ENCODE data around the gene NFYC. TPM values are rescaled to one million over a fixed set of nuclear protein-coding genes. Genes with fewer than 3 reads are reported as not detected.

NFYC gene
- total RNA-seq, 1 experiment from 2014 or later: 63.3 TPM

DNA sequence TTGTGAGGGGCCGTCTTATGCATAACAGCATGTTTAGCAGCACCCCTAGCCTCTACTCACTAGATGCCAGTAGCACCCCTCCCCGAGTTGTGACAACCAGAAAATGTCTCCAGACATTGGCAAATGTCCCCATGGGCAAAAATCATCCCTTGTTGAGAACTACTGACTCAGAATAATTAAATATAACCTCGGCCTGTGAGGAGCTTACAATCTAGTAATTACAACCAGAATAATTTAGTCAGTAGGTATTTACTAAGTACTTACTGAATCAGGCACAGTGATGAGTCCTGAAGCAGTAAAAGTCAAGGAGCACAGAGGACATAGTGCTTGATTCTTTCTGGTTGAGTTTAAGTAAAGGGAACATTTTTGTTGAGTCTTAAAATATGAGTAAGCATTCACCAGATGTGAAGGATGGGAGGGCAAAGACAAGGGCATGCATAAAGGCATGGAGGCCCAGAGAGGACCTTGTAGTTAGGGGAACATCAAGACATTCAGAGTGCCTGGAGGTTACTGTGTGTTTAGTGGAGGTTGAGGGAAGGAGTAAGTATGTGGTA, 48.0 kb downstream of the NFYC start:
- H3K9ac ChIP-seq (ENCODE audit: low read length): no peak overlapping the region
- no peaks in the 10 kb centered on the region for H3K9me3 ChIP-seq (ENCODE audit: control insufficient read depth in 1 of 2, insufficient read depth in 1 of 2, low read depth in 1 of 2, low read length in 2 of 2)
- CTCF ChIA-PET: no interaction called here
- TF ChIP-seq TCF7L2 (IDR thresholded peaks at IDR 0.05; ENCODE audit: borderline replicate concordance, extremely low read depth, insufficient read depth, insufficient read length) (no peak), POLR2AphosphoS5 (IDR thresholded peaks at IDR 0.05; ENCODE audit: low read depth, low read length) (no peak), EZH2 (IDR thresholded peaks at IDR 0.05) (no peak), ATF3 (IDR thresholded peaks at IDR 0.05) (no peak), FOSL1 (IDR thresholded peaks at IDR 0.05; ENCODE audit: low read depth) (no peak), EZH2phosphoT487 (IDR thresholded peaks at IDR 0.05; ENCODE audit: borderline replicate concordance) (no peak), JUND (IDR thresholded peaks at IDR 0.05) (no peak), ZFX (IDR thresholded peaks at IDR 0.05) (no peak), RAD21 (IDR thresholded peaks at IDR 0.05; ENCODE audit: low read depth) (no peak), SIN3A (IDR thresholded peaks at IDR 0.05; ENCODE audit: low read depth) (no peak)
- TF ChIP-seq, protein P1, sequence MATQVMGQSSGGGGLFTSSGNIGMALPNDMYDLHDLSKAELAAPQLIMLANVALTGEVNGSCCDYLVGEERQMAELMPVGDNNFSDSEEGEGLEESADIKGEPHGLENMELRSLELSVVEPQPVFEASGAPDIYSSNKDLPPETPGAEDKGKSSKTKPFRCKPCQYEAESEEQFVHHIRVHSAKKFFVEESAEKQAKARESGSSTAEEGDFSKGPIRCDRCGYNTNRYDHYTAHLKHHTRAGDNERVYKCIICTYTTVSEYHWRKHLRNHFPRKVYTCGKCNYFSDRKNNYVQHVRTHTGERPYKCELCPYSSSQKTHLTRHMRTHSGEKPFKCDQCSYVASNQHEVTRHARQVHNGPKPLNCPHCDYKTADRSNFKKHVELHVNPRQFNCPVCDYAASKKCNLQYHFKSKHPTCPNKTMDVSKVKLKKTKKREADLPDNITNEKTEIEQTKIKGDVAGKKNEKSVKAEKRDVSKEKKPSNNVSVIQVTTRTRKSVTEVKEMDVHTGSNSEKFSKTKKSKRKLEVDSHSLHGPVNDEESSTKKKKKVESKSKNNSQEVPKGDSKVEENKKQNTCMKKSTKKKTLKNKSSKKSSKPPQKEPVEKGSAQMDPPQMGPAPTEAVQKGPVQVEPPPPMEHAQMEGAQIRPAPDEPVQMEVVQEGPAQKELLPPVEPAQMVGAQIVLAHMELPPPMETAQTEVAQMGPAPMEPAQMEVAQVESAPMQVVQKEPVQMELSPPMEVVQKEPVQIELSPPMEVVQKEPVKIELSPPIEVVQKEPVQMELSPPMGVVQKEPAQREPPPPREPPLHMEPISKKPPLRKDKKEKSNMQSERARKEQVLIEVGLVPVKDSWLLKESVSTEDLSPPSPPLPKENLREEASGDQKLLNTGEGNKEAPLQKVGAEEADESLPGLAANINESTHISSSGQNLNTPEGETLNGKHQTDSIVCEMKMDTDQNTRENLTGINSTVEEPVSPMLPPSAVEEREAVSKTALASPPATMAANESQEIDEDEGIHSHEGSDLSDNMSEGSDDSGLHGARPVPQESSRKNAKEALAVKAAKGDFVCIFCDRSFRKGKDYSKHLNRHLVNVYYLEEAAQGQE (IDR thresholded peaks at IDR 0.05; ENCODE audit: low read depth): no peak
- TF ChIP-seq, protein P2, sequence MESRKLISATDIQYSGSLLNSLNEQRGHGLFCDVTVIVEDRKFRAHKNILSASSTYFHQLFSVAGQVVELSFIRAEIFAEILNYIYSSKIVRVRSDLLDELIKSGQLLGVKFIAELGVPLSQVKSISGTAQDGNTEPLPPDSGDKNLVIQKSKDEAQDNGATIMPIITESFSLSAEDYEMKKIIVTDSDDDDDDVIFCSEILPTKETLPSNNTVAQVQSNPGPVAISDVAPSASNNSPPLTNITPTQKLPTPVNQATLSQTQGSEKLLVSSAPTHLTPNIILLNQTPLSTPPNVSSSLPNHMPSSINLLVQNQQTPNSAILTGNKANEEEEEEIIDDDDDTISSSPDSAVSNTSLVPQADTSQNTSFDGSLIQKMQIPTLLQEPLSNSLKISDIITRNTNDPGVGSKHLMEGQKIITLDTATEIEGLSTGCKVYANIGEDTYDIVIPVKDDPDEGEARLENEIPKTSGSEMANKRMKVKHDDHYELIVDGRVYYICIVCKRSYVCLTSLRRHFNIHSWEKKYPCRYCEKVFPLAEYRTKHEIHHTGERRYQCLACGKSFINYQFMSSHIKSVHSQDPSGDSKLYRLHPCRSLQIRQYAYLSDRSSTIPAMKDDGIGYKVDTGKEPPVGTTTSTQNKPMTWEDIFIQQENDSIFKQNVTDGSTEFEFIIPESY (IDR thresholded peaks at IDR 0.05; ENCODE audit: extremely low read depth, insufficient replicate concordance, low read length): no peak
- no peaks in the 10 kb centered on the region for H4K20me1 ChIP-seq (ENCODE audit: insufficient read depth)
- H3K9me2 ChIP-seq (ENCODE audit: insufficient read depth): no peaks in the 10 kb centered on the region
- ATAC-seq (no peak), DNase-seq (ENCODE audit: low read depth, low spot score) (no peak)
- H3K27ac ChIP-seq (ENCODE audit: low read depth, low read length): no peak overlapping the region
- intact Hi-C loops (cut with micrococcal nuclease): no loop called here
- BruUV-seq (replicated peaks): no TSS peak
- peaks cover 50% of the 10 kb centered on the region for H3K79me2 ChIP-seq (ENCODE audit: insufficient read depth, low read length)
- POLR2A ChIA-PET: no interaction called here
- RAD21 ChIA-PET (ENCODE audit: low non-redundant PET in 1 of 2, low total read pairs in 2 of 2, uncharacterized antibody in 2 of 2, unreplicated experiment in 2 of 2): no interaction called here
- peaks cover 2 to 14% of the 10 kb centered on the region in 2 experiments; a peak in 3 of 4 replicates for H3K36me3 ChIP-seq (ENCODE audit: control insufficient read depth in 1 of 2, insufficient read depth in 2 of 2, low read length in 2 of 2)
- H2AFZ ChIP-seq (ENCODE audit: low read depth, low read length, poor library complexity, severe bottlenecking): no peak overlapping the region
- H3K4me2 ChIP-seq (ENCODE audit: low read length): no peak overlapping the region
- 0 out of 4 replicates have a peak, but pooled peaks cover 0 to 2% of the 10 kb centered on the region in 2 experiments for H3K4me1 ChIP-seq (ENCODE audit: control insufficient read depth in 1 of 2, insufficient read depth in 2 of 2, low read length in 2 of 2)
- H3K27me3 ChIP-seq (ENCODE audit: insufficient read depth, low read length): no peaks in the 10 kb centered on the region
- no peak overlapping the region for H3K4me3 ChIP-seq (replicated peaks in 1 of 2; ENCODE audit: low read depth in 1 of 2, low read length in 2 of 2)
